Endodermal cell (in vitro differentiated cells): ENCODE measurements around the gene BAHD1. TPM values are rescaled to one million over a fixed set of nuclear protein-coding genes. Genes with fewer than 3 reads are reported as not detected.

Experiments
- DNase-seq: peaks from one replicate; pipeline ENCODE4 v3.0.0-alpha.2; 2017
- H3K27ac ChIP-seq: 2 replicates; pipeline ENCODE4 v1.5.1; 2013; ENCODE audit warnings: mild to moderate bottlenecking, low read depth, low read length, moderate library complexity
- H3K27me3 ChIP-seq: 2 replicates; pipeline ENCODE4 v1.6.1; 2013; ENCODE audit warnings: mild to moderate bottlenecking, low read length, moderate library complexity; ENCODE audit not compliant: insufficient read depth, control insufficient read depth, poor library complexity, severe bottlenecking
- H3K36me3 ChIP-seq: 2 replicates; pipeline ENCODE4 v1.7.0; 2013; ENCODE audit warnings: mild to moderate bottlenecking, low read length, moderate library complexity; ENCODE audit not compliant: control insufficient read depth, insufficient read depth
- H3K4me1 ChIP-seq: one replicate; pipeline ENCODE4 v1.7.0; 2013; ENCODE audit warnings: low read length; ENCODE audit not compliant: control insufficient read depth, insufficient read depth
- H3K4me3 ChIP-seq: 2 replicates; pipeline ENCODE4 v1.5.1; 2013; ENCODE audit warnings: mild to moderate bottlenecking, low read length, moderate library complexity
- H3K9ac ChIP-seq: 2 replicates; pipeline ENCODE4 v1.6.1; 2013; ENCODE audit warnings: mild to moderate bottlenecking, low read length, moderate library complexity; ENCODE audit not compliant: poor library complexity, severe bottlenecking; ENCODE audit errors: extremely low read depth
- H3K9me3 ChIP-seq: 2 replicates; pipeline ENCODE4 v1.6.1; 2013; ENCODE audit warnings: mild to moderate bottlenecking, low read length, moderate library complexity; ENCODE audit not compliant: control insufficient read depth
- H3K27ac Mint-ChIP-seq: 2 replicates; pipeline ENCODE4 v1.8.0; 2020; ENCODE audit warnings: mixed read lengths
- H3K27me3 Mint-ChIP-seq: 2 replicates; pipeline ENCODE4 v1.8.0; 2021; ENCODE audit warnings: mild to moderate bottlenecking, mixed read lengths; ENCODE audit not compliant: insufficient read depth
- H3K36me3 Mint-ChIP-seq: 2 replicates; pipeline ENCODE4 v1.8.0; 2020; ENCODE audit warnings: low read depth, mixed read lengths
- H3K4me1 Mint-ChIP-seq: 2 replicates; pipeline ENCODE4 v1.8.0; 2020; ENCODE audit warnings: mixed read lengths
- H3K4me3 Mint-ChIP-seq: 2 replicates; pipeline ENCODE4 v1.8.0; 2020; ENCODE audit warnings: mild to moderate bottlenecking, moderate library complexity, mixed read lengths
- H3K9me3 Mint-ChIP-seq: 2 replicates; pipeline ENCODE4 v1.8.0; 2020; ENCODE audit warnings: mild to moderate bottlenecking, mixed read lengths
- CTCF ChIP-seq: fragments of 200-600 bp; sonication (generic); conservative IDR thresholded peaks from 2 replicates; pipeline ENCODE4 v1.5.0; 2021; ENCODE audit warnings: antibody characterized with exemption, mild to moderate bottlenecking
- WGBS, 2 experiments: methylation state at CpG; one replicate each; pipeline versions ENCODE4 v1.1.5 to v1.1.7; 2013; ENCODE audit warnings: missing lambda C conversion rate in 2 of 2, mixed read lengths in 1 of 2; ENCODE audit not compliant: insufficient coverage in 1 of 2, insufficient read length in 1 of 2; 5-methylcytosine and 5-hydroxymethylcytosine counted together
- total RNA-seq, 2 donors: library from RNA; stranded (reverse); fragmentation: NEBNext Ultra II Directional in 1 of 2; extraction: Animal tissue kit (Norgen Biotek cat#: 25700) in 1 of 2; gene quantifications; 2 replicates in 1 of 2; 3 replicates in 1 of 2; pipeline ENCODE4 v1.2.1, GENCODE V29; 2021

The BAHD1 gene
- total RNA-seq, 2 donors from 2014 or later: 23.5 to 30.1 TPM

GRCh38 chr15:40467261-40467615 lies 26.5 kb downstream of the BAHD1 start:
- Mint-ChIP-seq H3K27ac (no peak overlapping the region), H3K4me3 (no peak overlapping the region), H3K9me3 (no peaks in the 10 kb centered on the region), H3K27me3 (no peaks in the 10 kb centered on the region), H3K36me3 (peaks cover 34% of the 10 kb centered on the region), H3K4me1 (peaks cover 15% of the 10 kb centered on the region)
- no peak for TF ChIP-seq CTCF
- no peak overlapping the region for H3K27ac ChIP-seq
- H3K9ac ChIP-seq: no peak overlapping the region
- H3K36me3 ChIP-seq: peaks cover 35% of the 10 kb centered on the region
- H3K4me1 ChIP-seq: peaks cover 9% of the 10 kb centered on the region
- H3K4me3 ChIP-seq: no peak overlapping the region
- no peak for DNase-seq
- no peaks in the 10 kb centered on the region for H3K9me3 ChIP-seq
- H3K27me3 ChIP-seq: no peaks in the 10 kb centered on the region

GRCh38 chr15:40468898-40469331 lies 28.2 kb downstream of the BAHD1 start:
- Histone ChIP-seq H3K4me3 (no peak overlapping the region), H3K27me3 (no peaks in the 10 kb centered on the region), H3K27ac (no peak overlapping the region), H3K9me3 (no peaks in the 10 kb centered on the region), H3K4me1 (peaks cover 10% of the 10 kb centered on the region), H3K9ac (no peak overlapping the region), H3K36me3 (peaks cover 23% of the 10 kb centered on the region)
- H3K4me3 Mint-ChIP-seq: no peak overlapping the region
- no peaks in the 10 kb centered on the region for H3K9me3 Mint-ChIP-seq
- H3K4me1 Mint-ChIP-seq: peaks cover 15% of the 10 kb centered on the region
- no peak for DNase-seq
- 96 to 100% methylated on average over 2 to 4 of the region's 4 CpGs for WGBS, 2 experiments
- no peak for TF ChIP-seq CTCF
- peaks cover 28% of the 10 kb centered on the region for H3K36me3 Mint-ChIP-seq
- no peaks in the 10 kb centered on the region for H3K27me3 Mint-ChIP-seq
- no peak overlapping the region for H3K27ac Mint-ChIP-seq

GRCh38 chr15:40469776-40470390 lies 29.1 kb downstream of the BAHD1 start:
- TF ChIP-seq CTCF: no peak
- peak overlapping the region; percentile 86 for H3K27ac Mint-ChIP-seq
- no peaks in the 10 kb centered on the region for H3K27me3 Mint-ChIP-seq
- Histone ChIP-seq H3K4me3 (peak overlapping the region; percentile 74), H3K27ac (peak overlapping the region; percentile 61), H3K36me3 (peaks cover 14% of the 10 kb centered on the region), H3K27me3 (no peaks in the 10 kb centered on the region), H3K9ac (no peak overlapping the region), H3K4me1 (peaks cover 10% of the 10 kb centered on the region), H3K9me3 (no peaks in the 10 kb centered on the region)
- WGBS, 2 experiments: 93 to 94% methylated on average over 7 of the region's 7 CpGs
- H3K4me3 Mint-ChIP-seq: peak overlapping the region; percentile 73
- peaks cover 15% of the 10 kb centered on the region for H3K4me1 Mint-ChIP-seq
- no peak for DNase-seq
- no peaks in the 10 kb centered on the region for H3K9me3 Mint-ChIP-seq
- peaks cover 24% of the 10 kb centered on the region for H3K36me3 Mint-ChIP-seq
